GM18499 (cell line): ENCODE data around the gene ANAPC5.
"Not testable (repeated sequence)": the region's sequence is repeated elsewhere in the genome, so short reads cannot be mapped to it uniquely, and the experiment has no call there.

Source experiments
- ATAC-seq: cut with Tn5 transposase; IDR thresholded peaks from one replicate; pipeline ENCODE4 v1.9.1; 2021; ENCODE audit warnings: moderate number of reproducible peaks; ENCODE audit not compliant: insufficient read depth, unreplicated experiment

Gene ANAPC5

GRCh38 chr12:121288158-121288845 is 63.9 kb downstream of the ANAPC5 start:
- ATAC-seq, result no peak

DNA sequence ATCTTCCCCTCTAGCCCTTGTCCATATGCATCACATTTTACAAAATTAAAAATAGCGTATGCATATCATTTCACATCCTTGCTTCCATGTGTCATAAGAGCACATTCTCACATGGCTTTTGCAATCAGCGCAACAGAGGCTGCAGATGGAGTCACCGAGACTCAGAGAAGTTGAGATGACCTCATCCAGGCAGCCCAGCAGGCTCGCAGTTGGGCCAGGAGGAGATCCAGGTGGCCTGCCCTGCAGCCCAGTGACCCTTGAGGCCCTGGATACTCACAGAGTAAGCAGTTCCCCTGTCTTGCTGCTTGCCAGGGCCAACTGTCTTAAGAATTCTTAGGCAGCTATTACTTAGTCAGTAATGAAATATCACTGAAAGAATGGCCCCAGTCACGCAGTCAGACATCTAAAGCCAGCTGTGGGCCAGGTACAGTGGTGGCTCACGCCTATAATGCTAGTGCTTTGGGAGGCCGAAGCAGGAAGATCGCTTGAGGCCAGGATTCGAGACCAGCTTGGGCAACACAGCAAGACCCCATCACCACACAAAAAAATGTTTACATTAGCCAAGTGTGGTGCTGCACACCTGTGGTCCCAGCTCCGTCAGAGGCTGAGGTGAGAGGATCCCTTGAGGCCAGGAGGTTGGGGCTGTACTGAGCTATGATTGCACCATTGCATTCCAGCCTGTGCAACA is 64.8 kb downstream of the ANAPC5 start:
- no peak for ATAC-seq

GRCh38 chr12:121285856-121286255 is 66.4 kb downstream of the ANAPC5 start:
- ATAC-seq, result no peak

GRCh38 chr12:121284551-121285390 is 67.4 kb downstream of the ANAPC5 start:
- no peak for ATAC-seq

- no peak for ATAC-seq
Observed at GRCh38 chr12:121283841-121284240, 68.4 kb downstream of the ANAPC5 start.

DNA sequence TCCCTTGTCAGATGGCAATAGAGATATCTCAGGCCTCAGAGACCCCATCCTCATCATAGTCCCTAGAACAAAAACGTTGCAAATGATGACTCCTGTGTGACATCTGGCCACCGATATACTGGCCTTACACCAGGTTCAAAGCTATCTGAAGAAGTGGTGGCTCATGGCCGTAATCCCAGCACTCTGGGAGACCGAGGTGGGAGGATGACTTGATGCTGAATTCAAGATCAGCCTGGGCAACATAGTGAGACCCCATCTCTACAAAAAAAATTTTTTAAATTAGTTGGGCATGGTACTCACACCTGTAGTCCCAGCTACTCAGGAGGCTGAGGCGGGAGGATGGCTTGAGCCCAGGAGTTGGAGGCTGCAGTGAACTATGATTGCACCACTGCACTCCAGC is 68.8 kb downstream of the ANAPC5 start:
- ATAC-seq, result no peak

- ATAC-seq, result not testable (repeated sequence)
Observed at GRCh38 chr12:121282910-121283309, 69.3 kb downstream of the ANAPC5 start.

DNA sequence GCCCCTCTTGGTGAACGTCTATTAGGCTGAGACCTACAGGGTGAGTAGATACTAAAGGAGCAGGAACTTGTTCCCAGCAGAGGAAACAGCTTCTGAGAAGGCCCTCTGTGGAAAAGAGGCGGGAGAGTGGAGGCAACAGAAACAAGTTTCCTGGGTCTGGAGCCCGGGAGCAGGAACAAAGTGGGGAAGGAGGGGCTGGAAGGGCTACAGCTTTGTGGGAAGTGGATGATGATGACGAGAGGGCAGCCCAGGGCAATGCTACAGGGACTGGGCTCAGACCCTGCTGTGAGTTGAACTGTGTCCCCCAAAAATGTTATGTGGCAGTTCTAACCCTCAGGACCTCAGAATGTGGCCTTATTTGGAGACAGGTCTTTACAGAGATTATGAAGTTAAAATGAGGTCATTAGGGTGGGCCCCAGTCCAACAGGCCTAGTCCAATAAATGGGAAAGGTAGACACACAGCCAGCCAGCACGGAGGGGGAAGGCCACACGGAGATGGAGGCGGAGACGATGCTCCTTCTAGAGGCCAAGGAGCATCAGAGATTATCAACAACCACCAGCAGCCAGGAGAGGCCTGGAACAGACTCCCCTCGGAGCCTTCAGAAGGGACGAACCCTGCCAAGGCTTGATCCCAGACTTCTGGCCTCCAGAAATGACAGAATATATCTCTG is 70.0 kb downstream of the ANAPC5 start:
- ATAC-seq, result no peak

DNA sequence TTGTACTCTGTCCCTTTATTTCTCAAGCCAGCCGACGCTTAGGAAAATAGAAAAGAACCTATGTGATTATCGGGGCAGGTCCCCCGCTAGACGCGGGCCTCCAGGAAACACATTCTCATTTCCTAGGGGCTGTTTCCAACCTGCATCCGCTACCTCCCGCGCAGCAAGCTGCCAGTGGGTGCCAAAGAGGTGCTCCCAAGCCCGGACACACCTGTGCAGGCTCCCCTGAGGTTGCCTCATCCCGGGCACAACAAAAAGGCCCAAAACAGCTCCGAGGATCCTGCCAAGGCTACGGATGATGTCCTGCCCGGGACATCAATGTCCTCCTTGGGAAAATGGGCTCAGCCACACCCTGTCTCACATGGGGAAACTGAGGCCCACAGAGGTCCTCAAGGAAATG is 71.1 kb downstream of the ANAPC5 start:
- ATAC-seq, result not testable (repeated sequence)

GRCh38 chr12:121280531-121280930 is 71.7 kb downstream of the ANAPC5 start:
- not testable (repeated sequence) for ATAC-seq

DNA sequence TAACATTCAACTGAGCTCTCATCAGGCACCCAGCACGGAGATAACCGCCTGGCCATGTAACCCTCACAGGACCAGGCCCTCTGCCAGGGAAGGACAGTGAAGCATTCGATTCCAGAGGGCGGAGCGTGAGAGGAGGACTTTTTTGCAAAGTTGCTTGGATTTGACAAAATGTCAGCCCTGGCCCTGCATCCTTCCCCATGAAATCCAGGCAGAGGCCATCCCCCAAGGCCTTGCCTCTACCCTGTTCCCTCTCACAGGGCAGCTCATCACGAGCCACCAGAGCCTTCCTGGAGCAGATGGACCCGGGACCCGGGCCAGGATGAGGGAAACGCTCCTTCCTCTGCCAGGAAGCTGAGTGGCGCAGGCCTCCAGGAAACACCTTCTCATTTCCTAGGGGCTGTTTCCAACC is 72.7 kb downstream of the ANAPC5 start:
- no peak for ATAC-seq

- ATAC-seq, result no peak
Observed at GRCh38 chr12:121279071-121279375, 73.2 kb downstream of the ANAPC5 start.

- ATAC-seq, result no peak
Observed at GRCh38 chr12:121278169-121279070, 73.8 kb downstream of the ANAPC5 start.

DNA sequence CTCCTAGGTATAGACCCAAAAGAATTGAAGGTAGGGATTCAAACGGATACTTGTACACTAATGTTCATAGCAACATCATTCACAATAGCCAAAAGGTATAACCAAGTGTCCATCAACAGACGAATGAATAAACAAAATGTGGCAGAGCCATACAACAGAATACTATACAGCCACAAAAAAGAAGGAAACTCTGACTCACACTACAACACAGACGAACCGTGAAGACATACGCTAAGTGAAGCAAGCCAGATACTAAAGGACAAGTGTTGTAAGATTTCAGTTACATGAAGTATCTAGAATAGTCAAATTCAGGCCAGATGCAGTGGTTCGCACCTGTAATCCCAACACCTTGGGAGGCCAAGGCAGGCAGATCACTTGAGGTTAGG is 74.8 kb downstream of the ANAPC5 start:
- no peak for ATAC-seq

- ATAC-seq, result no peak
Observed at GRCh38 chr12:121274036-121274763, 78.0 kb downstream of the ANAPC5 start.

DNA sequence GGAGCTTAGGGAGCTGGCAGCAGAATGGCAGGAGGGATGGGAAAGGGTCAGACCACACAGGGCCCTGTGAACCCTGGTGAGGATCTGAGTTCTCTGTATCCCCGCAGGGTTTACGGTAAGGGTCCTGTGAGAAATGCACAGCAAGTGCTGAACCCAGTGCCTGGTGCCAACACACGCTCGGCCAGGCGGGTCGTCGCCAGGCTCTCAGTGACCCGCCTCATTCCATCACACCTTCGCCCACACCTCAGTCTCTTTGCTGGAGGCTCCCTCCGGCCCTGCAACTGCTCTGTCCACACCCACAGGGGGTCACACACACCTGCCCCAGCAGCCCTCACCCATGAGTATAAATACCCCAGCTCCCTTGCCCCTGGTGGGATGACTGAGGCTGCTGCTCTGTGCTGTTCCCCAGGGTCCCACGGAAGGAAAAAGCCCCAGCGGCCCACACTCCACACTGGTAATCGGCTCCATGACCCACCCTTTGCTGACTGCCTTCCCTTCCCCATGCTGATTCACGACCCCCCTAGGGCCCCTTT is 78.8 kb downstream of the ANAPC5 start:
- no peak for ATAC-seq

DNA sequence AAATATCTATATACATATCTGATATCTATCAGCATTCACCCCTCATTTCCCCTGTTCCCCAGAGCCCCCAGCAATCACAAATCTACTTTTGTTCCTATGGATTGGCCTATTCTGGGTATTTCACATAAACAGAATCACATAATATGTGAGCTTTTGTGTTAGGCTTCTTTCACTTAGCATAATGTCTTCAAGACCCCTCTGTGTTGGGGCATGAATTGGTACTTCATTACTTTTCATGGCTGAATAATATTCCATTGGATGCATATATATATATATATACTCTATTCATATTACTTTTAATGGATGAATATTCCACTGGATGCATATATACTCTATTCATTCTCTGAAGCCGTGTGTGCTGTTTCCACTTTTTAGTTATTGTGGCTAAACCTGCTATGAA is 84.4 kb downstream of the ANAPC5 start:
- ATAC-seq, result no peak

- no peak for ATAC-seq
Observed at GRCh38 chr12:121264951-121265515, 87.2 kb downstream of the ANAPC5 start.

DNA sequence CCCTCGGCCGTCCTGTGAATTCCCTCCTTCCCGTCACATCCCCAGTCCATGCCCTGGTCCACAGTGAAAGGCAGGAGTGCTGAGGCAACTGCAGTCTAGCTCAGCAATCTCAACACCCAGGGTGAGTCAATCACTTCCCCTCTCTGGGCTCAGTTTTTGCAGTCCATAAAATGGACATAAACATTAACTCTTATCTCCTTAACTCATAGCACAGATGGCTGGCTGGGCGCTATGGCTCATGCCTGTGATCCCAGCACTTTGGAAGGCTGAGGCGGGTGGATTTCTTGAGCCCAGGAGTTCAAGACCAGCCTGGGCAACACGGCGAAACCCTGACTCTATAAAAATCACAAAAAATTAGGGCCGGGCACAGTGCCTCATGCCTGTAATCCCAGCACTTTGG is 88.1 kb downstream of the ANAPC5 start:
- ATAC-seq, result no peak
